Endothelial cell of umbilical vein (primary cell): ENCODE results near the gene PTPN9. TPM values are rescaled to one million over a fixed set of nuclear protein-coding genes. Genes with fewer than 3 reads are reported as not detected.

ENCODE experiments used
- BruUV-seq: library from RNA; stranded (reverse); fragments of 400-500 nt; replicated peaks from 2 replicates; lab custom pipeline; 2021; lab: Mats Ljungman, UMichigan
- CTCF ChIA-PET: fragments of 300-600, 350-600 bp; sonication (Branson Sonifier 250); formaldehyde crosslinking; loops from one replicate; lab custom pipeline; 2021; ENCODE audit warnings: antibody characterized with exemption, inconsistent platforms; lab: Charles Lee
- POLR2A ChIA-PET: fragments of 300-600, 350-600 bp; sonication (Branson Sonifier 250); formaldehyde crosslinking; loops from one replicate; lab custom pipeline; 2021; ENCODE audit warnings: antibody characterized with exemption, inconsistent platforms; lab: Charles Lee
- DNase-seq: peaks from one replicate; pipeline ENCODE4 v3.0.0-alpha.2; 2011; ENCODE audit warnings: low read depth, low spot score
- FAIRE-seq: peaks from 2 replicates; lab custom pipeline; 2011; peaks lifted over from hg19 to GRCh38; lab: Jason Lieb, UNC
- H2AFZ ChIP-seq: 2 replicates; pipeline ENCODE4 v1.6.0; 2012; ENCODE audit warnings: low read depth, low read length, control low read depth, inconsistent platforms
- H3K27ac ChIP-seq: 2 replicates; pipeline ENCODE4 v1.5.1; 2011; ENCODE audit warnings: low read depth, mild to moderate bottlenecking, control low read depth, low read length, moderate library complexity; ENCODE audit not compliant: insufficient read depth
- H3K27me3 ChIP-seq, 2 experiments: 2 replicates each; pipeline versions ENCODE4 v1.6.0 to v1.6.1; 2011; ENCODE audit warnings: low read length in 2 of 2, mixed read lengths in 1 of 2; ENCODE audit not compliant: control insufficient read depth in 2 of 2, insufficient read depth in 2 of 2
- H3K36me3 ChIP-seq, 2 experiments: 2 replicates in 1 of 2; 3 replicates in 1 of 2; pipeline ENCODE4 v1.5.1; 2011; ENCODE audit warnings: low read length in 2 of 2, mild to moderate bottlenecking in 1 of 2, moderate library complexity in 1 of 2; ENCODE audit not compliant: control insufficient read depth in 2 of 2, insufficient read depth in 2 of 2; ENCODE audit errors: extremely low read depth in 1 of 2
- H3K4me1 ChIP-seq: 3 replicates; pipeline ENCODE4 v1.5.1; 2011; ENCODE audit warnings: mild to moderate bottlenecking, low read length; ENCODE audit not compliant: control insufficient read depth, insufficient read depth; ENCODE audit errors: extremely low read depth
- H3K4me2 ChIP-seq: 2 replicates; pipeline ENCODE4 v1.6.1; 2011; ENCODE audit warnings: low read length, control low read depth, mixed read lengths; ENCODE audit not compliant: insufficient read depth
- H3K4me3 ChIP-seq, 3 experiments: fragments of 200-600 bp in 1 of 3; sonication (generic), shearing (Covaris generic) in 1 of 3; replicated peaks in 1 of 3; 2 replicates each; pipeline ENCODE4 v1.5.1; 2011 to 2016; ENCODE audit warnings: control low read depth in 3 of 3, low read length in 3 of 3, mild to moderate bottlenecking in 2 of 3, inconsistent platforms in 1 of 3, low read depth in 1 of 3, moderate library complexity in 1 of 3; ENCODE audit not compliant: insufficient read depth in 1 of 3
- H3K79me2 ChIP-seq: 2 replicates; pipeline ENCODE4 v1.6.0; 2012; ENCODE audit warnings: low read length, inconsistent platforms; ENCODE audit not compliant: control insufficient read depth, insufficient read depth
- H3K9ac ChIP-seq: replicated peaks from 2 replicates; pipeline ENCODE3; 2011; ENCODE audit warnings: low read length, control low read depth; ENCODE audit not compliant: insufficient read depth; ENCODE audit errors: extremely low read depth
- H3K9me1 ChIP-seq: replicated peaks from 3 replicates; pipeline ENCODE4 v1.6.0; 2011; ENCODE audit warnings: mild to moderate bottlenecking, low read length; ENCODE audit not compliant: control insufficient read depth, insufficient read depth; ENCODE audit errors: extremely low read depth
- H3K9me3 ChIP-seq: replicated peaks from 2 replicates; pipeline ENCODE4 v1.5.1; 2012; ENCODE audit warnings: low read length, inconsistent platforms; ENCODE audit not compliant: control insufficient read depth, insufficient read depth
- H4K20me1 ChIP-seq: replicated peaks from 2 replicates; pipeline ENCODE3; 2011; ENCODE audit warnings: mild to moderate bottlenecking, low read length; ENCODE audit not compliant: control insufficient read depth, insufficient read depth; ENCODE audit errors: extremely low read depth
- CTCF ChIP-seq, 2 donors: IDR thresholded peaks; 1 replicate in 1 of 2; 2 replicates in 1 of 2; pipeline ENCODE4 v1.5.1; 2011; ENCODE audit warnings: low read length in 2 of 2, mild to moderate bottlenecking in 2 of 2, moderate library complexity in 2 of 2, control low read depth in 1 of 2, inconsistent platforms in 1 of 2, low read depth in 1 of 2; ENCODE audit not compliant: insufficient read depth in 1 of 2; ENCODE audit errors: extremely low read depth in 1 of 2
- EZH2 ChIP-seq: IDR thresholded peaks from 2 replicates; pipeline ENCODE4 v1.6.1; 2012; ENCODE audit warnings: borderline replicate concordance, low read depth, mild to moderate bottlenecking, moderate library complexity, low read length, inconsistent platforms; ENCODE audit not compliant: severe bottlenecking
- GATA2 ChIP-seq: IDR thresholded peaks from 2 replicates; pipeline ENCODE4 v1.7.0; 2011; ENCODE audit warnings: low read depth, mild to moderate bottlenecking, moderate library complexity, mixed read lengths, low read length; ENCODE audit not compliant: insufficient read length, insufficient read depth
- JUN ChIP-seq: IDR thresholded peaks from 2 replicates; pipeline ENCODE4 v1.6.1; 2011; ENCODE audit warnings: borderline replicate concordance, low read depth; ENCODE audit not compliant: insufficient read length, insufficient read depth
- MAX ChIP-seq: IDR thresholded peaks from 2 replicates; pipeline ENCODE4 v1.6.1; 2011; ENCODE audit not compliant: insufficient read depth, insufficient read length
- MYC ChIP-seq: IDR thresholded peaks from one replicate; pipeline ENCODE4 v1.6.1; 2011; ENCODE audit warnings: mild to moderate bottlenecking, low read depth, low read length
- POLR2A ChIP-seq: IDR thresholded peaks from 2 replicates; pipeline ENCODE4 v1.6.1; 2012; ENCODE audit warnings: low read depth, mild to moderate bottlenecking, control low read depth, low read length
- POLR2AphosphoS5 ChIP-seq: IDR thresholded peaks from 2 replicates; pipeline ENCODE4 v1.6.1; 2012; ENCODE audit warnings: low read depth, mild to moderate bottlenecking, control low read depth, low read length, moderate library complexity; ENCODE audit not compliant: insufficient read depth
- dilution Hi-C: fragments of 300-500 bp; cut with MboI; formaldehyde crosslinking; loops from one replicate; pipeline ENCODE4 v1.15.0; 2019; ENCODE audit warnings: low sequenced_read_pairs; ENCODE audit not compliant: extremely low pct_ligation_motif_present
- intact Hi-C: fragments of 100-400 bp; cut with micrococcal nuclease; formaldehyde crosslinking; loops from one replicate; pipeline ENCODE4 v1.10.0; 2022
- polyA plus RNA-seq, 4 experiments: library from polyadenylated mRNA; depleted of rRNA in 3 of 4; stranded (reverse) in 3 of 4; unstranded in 1 of 4; fragments of >200 nt; gene quantifications; 2 replicates each; pipeline versions ENCODE4 v1.2.1 to v1.2.3, GENCODE V29; 2011 to 2012; ENCODE audit warnings: missing spikeins in 1 of 4
- total RNA-seq: library from RNA; stranded (reverse); gene quantifications from 2 replicates; pipeline ENCODE4 v1.2.3, GENCODE V29; 2021

The PTPN9 gene
- total and polyA plus RNA-seq, 2 donors (not counting 3 experiments of a cell fraction or from before 2014, with no cell fraction given): 31.4 to 37.2 TPM

GRCh38 chr15:75493732-75494131 lies 85.4 kb downstream of the PTPN9 start:
- Histone ChIP-seq H3K4me1 (no peaks in the 10 kb centered on the region), H2AFZ (no peak overlapping the region), H3K9ac (no peak overlapping the region), H3K36me3 (peaks cover 2 to 4% of the 10 kb centered on the region in 2 experiments), H4K20me1 (no peaks in the 10 kb centered on the region), H3K9me1 (no peaks in the 10 kb centered on the region), H3K27me3 (no peaks in the 10 kb centered on the region), H3K79me2 (no peaks in the 10 kb centered on the region), H3K4me2 (no peak overlapping the region), H3K4me3 (no peak overlapping the region), H3K27ac (no peak overlapping the region), H3K9me3 (no peaks in the 10 kb centered on the region)
- intact Hi-C loops (no loop called here), dilution Hi-C loops (no loop called here)
- BruUV-seq: no TSS peak
- ChIA-PET CTCF (interaction anchor here (1.7 kb wide), 1 partner anchor 27 kb away, joined by 6 read pairs; no protein-coding TSS in a partner anchor), POLR2A (interaction anchor here (0.6 kb wide), 1 partner anchor 21 kb away, joined by 4 read pairs; no protein-coding TSS in a partner anchor)
- peak; percentile 74 for FAIRE-seq
- TF ChIP-seq EZH2: no peak
- DNase-seq: no peak

GRCh38 chr15:75483961-75484360 lies 95.2 kb downstream of the PTPN9 start:
- Histone ChIP-seq H3K4me1 (peaks cover 19% of the 10 kb centered on the region), H3K27me3 (no peaks in the 10 kb centered on the region), H3K4me2 (peak overlapping the region; percentile 55), H3K4me3 (no peak overlapping the region), H4K20me1 (no peaks in the 10 kb centered on the region), H3K9ac (no peak overlapping the region), H3K9me1 (no peaks in the 10 kb centered on the region), H2AFZ (no peak overlapping the region), H3K79me2 (no peaks in the 10 kb centered on the region), H3K36me3 (peaks cover 0 to 4% of the 10 kb centered on the region in 2 experiments), H3K9me3 (no peaks in the 10 kb centered on the region), H3K27ac (peak overlapping the region; percentile 22)
- DNase-seq: peak; percentile 83
- TF ChIP-seq JUN: no peak
- TF ChIP-seq CTCF (IDR thresholded peaks at IDR 0.05; ENCODE audit: extremely low read depth in 1 of 2, insufficient read depth in 1 of 2, low read depth in 1 of 2, low read length in 2 of 2): no peak
- no peak for TF ChIP-seq EZH2
- no peak for TF ChIP-seq MYC
- no peak for TF ChIP-seq POLR2AphosphoS5
- TF ChIP-seq MAX: no peak
- TF ChIP-seq GATA2: no peak
- no peak for TF ChIP-seq POLR2A
- intact Hi-C loops (no loop called here), dilution Hi-C loops (no loop called here)
- BruUV-seq: no TSS peak
- ChIA-PET CTCF (no interaction called here), POLR2A (interaction anchor here (0.6 kb wide), 1 partner anchor 566 kb away, joined by 4 read pairs; no protein-coding TSS in a partner anchor)
- peak; percentile 58 for FAIRE-seq
